AG04450 (cell line): ENCODE measurements around the gene C10orf71. TPM values are rescaled to one million over a fixed set of nuclear protein-coding genes. Genes with fewer than 3 reads are reported as not detected.

ENCODE experiments used
- CTCF ChIA-PET: fragments of 300-600, 350-600 bp; formaldehyde crosslinking; extraction: SDS; loops from one replicate; lab custom pipeline; 2022; ENCODE audit warnings: antibody characterized with exemption, inconsistent platforms; lab: Charles Lee
- POLR2A ChIA-PET: fragments of 350-600 bp; formaldehyde crosslinking; extraction: SDS; loops from one replicate; lab custom pipeline; 2021; ENCODE audit warnings: antibody characterized with exemption, inconsistent platforms; lab: Yijun Ruan, JAX
- DNase-seq: peaks from one replicate; pipeline ENCODE4 v3.0.0-alpha.2; 2011; ENCODE audit warnings: low read depth, low spot score
- H3K27ac ChIP-seq: one replicate; pipeline ENCODE4 v1.5.1; 2012; ENCODE audit warnings: low read depth, low read length, control low read depth
- H3K27me3 ChIP-seq: one replicate; pipeline ENCODE4 v1.6.0; 2012; ENCODE audit warnings: low read length; ENCODE audit not compliant: control insufficient read depth, insufficient read depth
- H3K4me3 ChIP-seq: 2 replicates; pipeline ENCODE4 v1.5.1; 2011; ENCODE audit warnings: mild to moderate bottlenecking, low read depth, low read length, control low read depth
- H3K9me3 ChIP-seq: 2 replicates; pipeline ENCODE4 v1.5.1; 2012; ENCODE audit warnings: low read length; ENCODE audit not compliant: control insufficient read depth, insufficient read depth
- polyA plus RNA-seq: library from polyadenylated mRNA; depleted of rRNA; stranded (reverse); fragments of >200 nt; gene quantifications from 2 replicates; pipeline ENCODE4 v1.2.3, GENCODE V29; 2011; rRNA removed
- TF ChIP-seq, protein P1 (sequence below): IDR thresholded peaks from 2 replicates; pipeline ENCODE4 v1.5.1; 2011; ENCODE audit warnings: low read depth, low read length, control low read depth, inconsistent platforms

Gene C10orf71
- polyA plus RNA-seq, 1 experiment: not detected

DNA sequence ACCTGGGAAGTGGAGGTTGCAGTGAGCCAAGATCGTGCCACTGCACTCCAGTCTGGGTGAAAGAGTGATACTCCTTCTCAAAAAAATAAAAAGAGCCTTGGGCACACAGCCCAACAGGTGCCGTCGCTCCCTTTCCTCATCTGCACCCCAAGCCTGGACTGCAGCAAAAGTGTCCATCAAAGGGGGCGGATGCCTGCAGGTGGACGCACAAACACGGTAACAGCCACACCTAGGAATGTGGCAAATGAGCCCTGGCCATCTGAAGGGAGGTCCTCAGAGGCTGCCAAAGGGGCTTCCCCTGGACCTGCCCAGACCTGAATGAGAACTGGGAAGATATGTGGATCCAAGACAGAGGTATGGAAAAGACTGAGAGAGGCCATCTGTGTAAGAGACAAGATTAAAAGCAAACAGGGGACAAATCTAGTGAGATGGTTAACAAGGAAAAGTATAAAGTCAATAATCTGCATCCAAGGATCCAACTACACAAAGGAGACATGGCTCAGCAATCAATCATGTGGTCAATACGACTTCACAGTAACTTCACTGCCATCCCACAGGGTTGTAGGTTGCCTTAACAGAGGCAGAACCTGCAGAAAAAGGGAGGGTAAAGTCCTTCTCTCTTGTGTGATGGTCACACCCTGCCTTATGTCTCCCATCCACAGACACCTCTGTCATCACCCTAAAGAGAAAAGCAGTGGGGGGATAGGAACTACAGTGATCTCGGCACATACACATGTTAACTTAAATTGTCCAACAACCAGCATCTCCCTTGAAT is 71.5 kb downstream of the C10orf71 start:
- ChIA-PET POLR2A (no interaction called here), CTCF (no interaction called here)
- no peak overlapping the region for H3K4me3 ChIP-seq
- no peak for DNase-seq
- peaks cover 3% of the 10 kb centered on the region for H3K27me3 ChIP-seq
- H3K9me3 ChIP-seq: no peaks in the 10 kb centered on the region
- no peak overlapping the region for H3K27ac ChIP-seq
- TF ChIP-seq, protein P1, sequence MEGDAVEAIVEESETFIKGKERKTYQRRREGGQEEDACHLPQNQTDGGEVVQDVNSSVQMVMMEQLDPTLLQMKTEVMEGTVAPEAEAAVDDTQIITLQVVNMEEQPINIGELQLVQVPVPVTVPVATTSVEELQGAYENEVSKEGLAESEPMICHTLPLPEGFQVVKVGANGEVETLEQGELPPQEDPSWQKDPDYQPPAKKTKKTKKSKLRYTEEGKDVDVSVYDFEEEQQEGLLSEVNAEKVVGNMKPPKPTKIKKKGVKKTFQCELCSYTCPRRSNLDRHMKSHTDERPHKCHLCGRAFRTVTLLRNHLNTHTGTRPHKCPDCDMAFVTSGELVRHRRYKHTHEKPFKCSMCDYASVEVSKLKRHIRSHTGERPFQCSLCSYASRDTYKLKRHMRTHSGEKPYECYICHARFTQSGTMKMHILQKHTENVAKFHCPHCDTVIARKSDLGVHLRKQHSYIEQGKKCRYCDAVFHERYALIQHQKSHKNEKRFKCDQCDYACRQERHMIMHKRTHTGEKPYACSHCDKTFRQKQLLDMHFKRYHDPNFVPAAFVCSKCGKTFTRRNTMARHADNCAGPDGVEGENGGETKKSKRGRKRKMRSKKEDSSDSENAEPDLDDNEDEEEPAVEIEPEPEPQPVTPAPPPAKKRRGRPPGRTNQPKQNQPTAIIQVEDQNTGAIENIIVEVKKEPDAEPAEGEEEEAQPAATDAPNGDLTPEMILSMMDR: no peak

DNA sequence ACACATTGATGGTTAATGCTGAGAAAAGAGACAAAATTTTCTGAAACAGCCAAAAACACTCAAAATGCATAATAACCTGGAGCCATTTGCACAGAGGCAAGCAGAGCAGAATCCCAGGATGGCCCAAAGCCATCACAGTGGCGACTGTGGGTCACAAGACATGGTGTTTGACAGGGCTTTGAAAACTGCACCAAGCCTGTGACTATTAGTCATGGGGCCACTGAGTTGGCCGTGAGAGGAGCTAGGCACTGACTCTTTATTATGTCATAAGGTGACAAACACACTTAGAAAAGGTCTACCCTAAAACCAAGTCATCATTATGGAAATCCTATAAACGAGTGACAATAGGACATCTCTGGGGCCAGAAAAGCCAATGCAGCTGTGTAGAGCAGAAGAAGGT is 73.0 kb downstream of the C10orf71 start:
- ChIA-PET CTCF (no interaction called here), POLR2A (no interaction called here)
- Histone ChIP-seq H3K4me3 (no peak overlapping the region), H3K9me3 (no peaks in the 10 kb centered on the region), H3K27ac (no peak overlapping the region), H3K27me3 (peaks cover 12% of the 10 kb centered on the region)
- TF ChIP-seq, protein P1: no peak
- DNase-seq: no peak

DNA sequence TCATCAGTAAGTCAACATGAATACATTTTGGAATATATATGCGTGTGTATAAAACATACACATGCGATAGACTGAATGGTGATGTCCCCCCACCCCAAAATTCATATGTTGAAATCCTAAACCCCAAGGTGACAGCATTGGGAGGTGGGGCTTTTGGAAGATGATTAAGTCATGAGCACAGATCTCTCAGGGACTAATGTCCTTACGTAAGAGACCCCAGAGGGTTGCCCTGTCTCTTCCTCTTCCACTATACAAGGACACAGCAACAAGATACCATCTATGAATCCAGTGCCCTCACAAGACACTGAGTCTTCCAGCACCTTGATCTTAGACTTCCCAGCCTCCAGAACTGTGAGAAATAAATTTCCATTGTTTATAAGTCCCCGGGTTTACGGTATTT is 74.4 kb downstream of the C10orf71 start:
- H3K9me3 ChIP-seq: no peaks in the 10 kb centered on the region
- peaks cover 14% of the 10 kb centered on the region for H3K27me3 ChIP-seq
- H3K27ac ChIP-seq: no peak overlapping the region
- no peak overlapping the region for H3K4me3 ChIP-seq
- no peak for DNase-seq
- CTCF ChIA-PET: no interaction called here
- TF ChIP-seq, protein P1: no peak
- POLR2A ChIA-PET: no interaction called here

DNA sequence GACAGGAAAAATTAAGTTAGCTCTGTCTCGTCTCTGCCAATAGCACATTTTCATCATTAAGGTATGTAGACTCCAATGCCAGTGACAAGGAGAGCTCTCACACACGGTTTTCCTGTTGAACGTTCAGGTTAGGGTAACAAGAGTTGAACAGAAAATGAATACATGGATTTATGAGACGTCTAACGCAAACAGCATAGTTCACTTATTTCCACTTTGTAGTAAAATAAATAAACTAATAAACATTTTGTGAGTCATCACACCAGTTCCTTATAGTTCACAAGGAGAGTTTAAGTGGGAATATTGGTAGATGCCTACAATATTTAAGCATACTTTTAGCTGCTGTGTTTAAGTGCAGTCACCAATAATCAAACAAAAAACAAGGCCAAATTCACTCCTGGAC is 75.8 kb downstream of the C10orf71 start:
- ChIA-PET POLR2A (no interaction called here), CTCF (no interaction called here)
- H3K4me3 ChIP-seq: no peak overlapping the region
- no peak for DNase-seq
- H3K27ac ChIP-seq: no peak overlapping the region
- peaks cover 10% of the 10 kb centered on the region for H3K27me3 ChIP-seq
- H3K9me3 ChIP-seq: no peaks in the 10 kb centered on the region
- TF ChIP-seq, protein P1: no peak

DNA sequence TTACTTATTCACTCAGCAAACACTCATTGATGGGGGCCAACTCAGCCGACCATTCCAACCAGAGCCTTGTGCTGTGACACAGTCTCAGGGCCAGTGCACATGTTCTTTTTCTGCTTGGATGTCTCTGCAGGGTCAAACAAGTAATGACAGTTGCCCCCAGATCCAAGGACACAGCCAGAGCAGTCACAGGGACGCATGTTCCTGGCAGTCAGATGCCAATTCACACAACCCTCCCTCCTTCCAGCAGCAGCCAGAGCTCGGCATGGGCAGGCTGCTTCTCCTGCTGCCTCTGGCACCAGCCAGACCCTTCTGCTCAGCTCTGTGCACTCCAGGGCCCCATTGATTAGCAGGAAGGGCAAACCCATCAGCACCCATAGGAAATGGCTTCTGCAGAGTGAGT is 76.6 kb downstream of the C10orf71 start:
- DNase-seq: no peak
- ChIA-PET POLR2A (no interaction called here), CTCF (no interaction called here)
- no peaks in the 10 kb centered on the region for H3K9me3 ChIP-seq
- no peak overlapping the region for H3K4me3 ChIP-seq
- H3K27me3 ChIP-seq: peaks cover 10% of the 10 kb centered on the region
- H3K27ac ChIP-seq: no peak overlapping the region
- TF ChIP-seq, protein P1: no peak

Other genes starting within 250 kb of the C10orf71 start
- gene VSTM4, start 183.6 kb upstream of the C10orf71 start, polyA plus RNA-seq: 3.6 and 3.9 TPM in 2 replicates
- not detected in 2 replicates for gene FAM170B, start 165.1 kb upstream of the C10orf71 start, polyA plus RNA-seq
- not detected in 2 replicates for gene TMEM273, start 110.8 kb upstream of the C10orf71 start, polyA plus RNA-seq
- not detected in 2 replicates for gene DRGX, start 96.9 kb downstream of the C10orf71 start, polyA plus RNA-seq
- gene ERCC6, start 240.0 kb downstream of the C10orf71 start, polyA plus RNA-seq: 9.5 and 9.8 TPM in 2 replicates